ENCODE results near the gene KRTAP4-1. TPM values are rescaled to one million over a fixed set of nuclear protein-coding genes. Genes with fewer than 3 reads are reported as not detected.
"Not testable (repeated sequence)": the region's sequence is repeated elsewhere in the genome, so short reads cannot be mapped to it uniquely, and the experiment has no call there.

The KRTAP4-1 gene
- not detected for total RNA-seq

- DNase-seq, result no peak
- intact Hi-C loops (cut with DNase I), result no loop called here
- H3K4me1 ChIP-seq, result no peaks in the 10 kb centered on the region
- H3K27me3 ChIP-seq, result no peaks in the 10 kb centered on the region
- TF ChIP-seq POLR2A (IDR thresholded peaks at IDR 0.05) (no peak), CTCF (IDR thresholded peaks at IDR 0.05) (no peak)
- no peak within 1 kb of the TSS for H3K4me3 ChIP-seq (replicated peaks in 1 of 3)
- no peak within 1 kb of the TSS for H3K27ac ChIP-seq
- WGBS, 2 donors, result 68 to 74% methylated on average over 7 to 9 of the region's 9 CpGs
- H3K36me3 ChIP-seq, result no peaks in the 10 kb centered on the region
- no peaks in the 10 kb centered on the region for H3K9me3 ChIP-seq
Observed at GRCh38 chr17:41184480-41184961, at the start of gene KRTAP4-1. KRTAP4-1 (minus strand) TSS chr17:41184911; CDS start chr17:41184854, 57 bp downstream.

GRCh38 chr17:41232399-41233105 is 47.8 kb upstream of the KRTAP4-1 start, which contains the start of gene KRTAP9-3:
KRTAP9-3 (plus strand) TSS chr17:41232449; CDS start chr17:41232502, 53 bp downstream.
- WGBS, 2 donors, result 85 to 100% methylated on average over 1 of the region's 1 CpG
- H3K9me3 ChIP-seq; intact Hi-C loops (cut with DNase I): not testable (repeated sequence)

GRCh38 chr17:41231731-41232130 is 47.0 kb upstream of the KRTAP4-1 start:
- Histone ChIP-seq H3K27me3 (no peaks in the 10 kb centered on the region), H3K9me3 (no peaks in the 10 kb centered on the region), H3K36me3 (no peaks in the 10 kb centered on the region), H3K4me1 (no peaks in the 10 kb centered on the region), H3K27ac (no peak overlapping the region), H3K4me3 (replicated peaks in 1 of 3) (no peak overlapping the region)
- WGBS, 2 donors, result 89 to 93% methylated on average over 6 of the region's 6 CpGs
- intact Hi-C loops (cut with DNase I), result no loop called here
- TF ChIP-seq CTCF (IDR thresholded peaks at IDR 0.05) (no peak), POLR2A (IDR thresholded peaks at IDR 0.05) (no peak)
- DNase-seq, result no peak

More at GRCh38 chr17:41232399-41233105, 47.8 kb upstream of the KRTAP4-1 start, which contains the start of gene KRTAP9-3:
- not testable (repeated sequence) for H3K4me3 ChIP-seq (replicated peaks in 1 of 3); H3K27me3 ChIP-seq; H3K27ac ChIP-seq; H3K36me3 ChIP-seq; H3K4me1 ChIP-seq; DNase-seq

- no peak for DNase-seq
- Histone ChIP-seq H3K4me1 (no peaks in the 10 kb centered on the region), H3K27me3 (no peaks in the 10 kb centered on the region), H3K36me3 (no peaks in the 10 kb centered on the region), H3K4me3 (replicated peaks in 1 of 3) (no peak overlapping the region), H3K27ac (no peak overlapping the region), H3K9me3 (no peaks in the 10 kb centered on the region)
- intact Hi-C loops (cut with DNase I), result no loop called here
- no peak for TF ChIP-seq CTCF (IDR thresholded peaks at IDR 0.05)
- TF ChIP-seq POLR2A (IDR thresholded peaks at IDR 0.05), result no peak
Observed at GRCh38 chr17:41230094-41230493, 45.4 kb upstream of the KRTAP4-1 start.

GRCh38 chr17:41226598-41227095 is 41.9 kb upstream of the KRTAP4-1 start, which contains the start of gene KRTAP9-2:
KRTAP9-2 (plus strand) TSS chr17:41226648; CDS start chr17:41226655, 7 bp downstream.
- 83% methylated on average over 1 of the region's 4 CpGs; no CpG with 5 or more reads in 1 of the 2 donors for WGBS, 2 donors
- H3K4me1 ChIP-seq; H3K4me3 ChIP-seq (replicated peaks in 1 of 3); intact Hi-C loops (cut with DNase I); H3K27ac ChIP-seq; H3K9me3 ChIP-seq; DNase-seq; H3K27me3 ChIP-seq; H3K36me3 ChIP-seq: not testable (repeated sequence)

- Histone ChIP-seq H3K4me1 (no peaks in the 10 kb centered on the region), H3K27ac (no peak overlapping the region)
Observed at GRCh38 chr17:41226051-41226450, 41.3 kb upstream of the KRTAP4-1 start.

More at GRCh38 chr17:41226051-41226450, 41.3 kb upstream of the KRTAP4-1 start:
- Histone ChIP-seq H3K4me3 (replicated peaks in 1 of 3) (no peak overlapping the region), H3K27me3 (no peaks in the 10 kb centered on the region), H3K36me3 (no peaks in the 10 kb centered on the region), H3K9me3 (no peaks in the 10 kb centered on the region)
- WGBS, 2 donors, result 90 to 97% methylated on average over 6 of the region's 6 CpGs
- DNase-seq, result no peak
- intact Hi-C loops (cut with DNase I), result no loop called here
- no peak for TF ChIP-seq POLR2A (IDR thresholded peaks at IDR 0.05)
- TF ChIP-seq CTCF (IDR thresholded peaks at IDR 0.05), result no peak
